HG03064 (cell line): ENCODE measurements around the gene ADAM22.

Source experiments
- ATAC-seq: cut with Tn5 transposase; IDR thresholded peaks from one replicate; pipeline ENCODE4 v1.9.1; 2021; ENCODE audit warnings: low read depth; ENCODE audit not compliant: unreplicated experiment

ADAM22 gene

GRCh38 chr7:88243345-88243909 lies 309.4 kb downstream of the ADAM22 start:
- ATAC-seq = peak; percentile 77

DNA sequence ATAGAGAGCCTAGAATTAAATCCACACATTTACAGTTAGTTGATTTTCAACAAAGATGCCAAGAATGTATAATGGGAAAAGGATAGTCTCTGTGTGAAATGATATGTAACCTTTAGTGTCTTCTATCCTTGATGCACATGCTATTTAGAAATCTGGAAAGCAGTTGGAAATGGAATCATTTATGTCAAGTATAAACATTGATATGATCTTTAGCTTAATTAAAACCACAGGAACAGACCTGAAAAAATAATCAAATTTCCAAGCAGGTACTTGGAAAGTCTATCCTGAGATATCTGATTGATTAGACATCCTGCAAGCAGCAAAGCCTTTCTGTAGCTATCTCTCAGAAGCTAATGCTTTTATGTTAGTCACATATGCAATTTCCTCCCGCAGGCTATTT lies 310.2 kb downstream of the ADAM22 start:
- no peak for ATAC-seq
